ENCODE data around the gene ZGLP1. TPM values are rescaled to one million over a fixed set of nuclear protein-coding genes. Genes with fewer than 3 reads are reported as not detected.
A peak's percentile ranks its signal among the peaks of the same experiment; 100 is the strongest.

The ZGLP1 gene
- total RNA-seq, 6 experiments from 2014 or later = 0.62 to 4.4 (median 1.5) TPM

GRCh38 chr19:10332158-10332964 is 22.7 kb upstream of the ZGLP1 start:
- no peaks in the 10 kb centered on the region for H3K9me3 ChIP-seq
- intact Hi-C loops (cut with DNase I) = loop anchor here in 1 of 2 donors (10.0 kb wide), 1 partner anchor 52 kb away; the partner anchor contains the start of gene TYK2
- no peak for ATAC-seq
- peak overlapping the region; percentile 90 to 94 (median 91) for H3K4me3 ChIP-seq
- no peak for TF ChIP-seq POLR2A (IDR thresholded peaks at IDR 0.05)
- no peak for TF ChIP-seq CTCF (IDR thresholded peaks at IDR 0.05)
- peak overlapping the region in 1 of 3 donors; percentile 74 for H3K27ac ChIP-seq
- WGBS (ENCODE audit: insufficient coverage, low coverage, low lambda C conversion rate, missing lambda C conversion rate) = 35% methylated on average over 17 of the region's 18 CpGs
- H3K27me3 ChIP-seq = no peaks in the 10 kb centered on the region
- DNase-seq = no peak
- peaks cover 0 to 29% (median 20%) of the 10 kb centered on the region in 4 donors for H3K36me3 ChIP-seq
- peaks cover 0 to 21% (median 9%) of the 10 kb centered on the region in 4 donors for H3K4me1 ChIP-seq

GRCh38 chr19:10329555-10329954 is 19.9 kb upstream of the ZGLP1 start:
- Histone ChIP-seq H3K9me3 (no peaks in the 10 kb centered on the region), H3K4me3 (no peak overlapping the region), H3K36me3 (peaks cover 0 to 49% (median 28%) of the 10 kb centered on the region in 4 donors), H3K4me1 (peaks cover 0 to 14% (median 6%) of the 10 kb centered on the region in 4 donors), H3K27ac (no peak overlapping the region), H3K27me3 (no peaks in the 10 kb centered on the region)
- ATAC-seq (no peak), DNase-seq (no peak)
- intact Hi-C loops (cut with DNase I) = no loop called here
- 97% methylated on average over 5 of the region's 13 CpGs for WGBS (ENCODE audit: insufficient coverage, low coverage, low lambda C conversion rate, missing lambda C conversion rate)
- TF ChIP-seq CTCF (IDR thresholded peaks at IDR 0.05) (no peak), POLR2A (IDR thresholded peaks at IDR 0.05) (no peak)

GRCh38 chr19:10328558-10329429 is 19.2 kb upstream of the ZGLP1 start:
- DNase-seq (peak in 1 of 3 donors; percentile 51), ATAC-seq (no peak)
- H3K27me3 ChIP-seq = no peaks in the 10 kb centered on the region
- TF ChIP-seq POLR2A (IDR thresholded peaks at IDR 0.05) = no peak
- no peak for TF ChIP-seq CTCF (IDR thresholded peaks at IDR 0.05)
- peaks cover 0 to 14% (median 6%) of the 10 kb centered on the region in 4 donors for H3K4me1 ChIP-seq
- intact Hi-C loops (cut with DNase I) = no loop called here
- peaks cover 0 to 57% (median 30%) of the 10 kb centered on the region in 4 donors for H3K36me3 ChIP-seq
- H3K9me3 ChIP-seq = no peaks in the 10 kb centered on the region
- no peak overlapping the region for H3K27ac ChIP-seq
- no CpG with 5 or more reads among the region's 41 CpGs for WGBS (ENCODE audit: insufficient coverage, low coverage, low lambda C conversion rate, missing lambda C conversion rate)
- H3K4me3 ChIP-seq = no peak overlapping the region

- H3K4me1 ChIP-seq = peaks cover 0 to 14% (median 6%) of the 10 kb centered on the region in 4 donors
- peak in 1 of 3 donors; percentile 75 for DNase-seq
- no peaks in the 10 kb centered on the region for H3K27me3 ChIP-seq
- no peak overlapping the region for H3K27ac ChIP-seq
- intact Hi-C loops (cut with DNase I) = no loop called here
- TF ChIP-seq POLR2A (IDR thresholded peaks at IDR 0.05) = no peak
- no peak for TF ChIP-seq CTCF (IDR thresholded peaks at IDR 0.05)
- ATAC-seq = peak; percentile 21 to 87 (median 40)
- no peak overlapping the region for H3K4me3 ChIP-seq
- no CpG with 5 or more reads among the region's 7 CpGs for WGBS (ENCODE audit: insufficient coverage, low coverage, low lambda C conversion rate, missing lambda C conversion rate)
- H3K9me3 ChIP-seq = no peaks in the 10 kb centered on the region
- H3K36me3 ChIP-seq = peaks cover 0 to 66% (median 30%) of the 10 kb centered on the region in 4 donors
Measured at GRCh38 chr19:10327793-10328192, 18.2 kb upstream of the ZGLP1 start.
